GM18951 (cell line): ENCODE data around the gene NADK.

ENCODE experiments used
- POLR2A ChIP-seq: IDR thresholded peaks from 4 replicates; pipeline ENCODE4 v1.6.1; 2011; ENCODE audit warnings: mild to moderate bottlenecking; ENCODE audit not compliant: insufficient read length, insufficient read depth; ENCODE audit errors: extremely low read depth
- in situ Hi-C: fragments of 300-500 bp; cut with MboI; formaldehyde crosslinking; loops from one replicate; pipeline ENCODE4 v1.12.0; 2022; ENCODE audit warnings: low sequenced_read_pairs, mixed read lengths, inconsistent platforms; ENCODE audit not compliant: unreplicated experiment

The NADK gene

GRCh38 chr1:1780598-1781525, 2.6 kb upstream of the NADK start:
- no peak for TF ChIP-seq POLR2A
- in situ Hi-C loops: no loop called here

GRCh38 chr1:1779691-1780597, 1.7 kb upstream of the NADK start:
- in situ Hi-C loops: no loop called here
- TF ChIP-seq POLR2A: peak; percentile 66

- in situ Hi-C loops: no loop called here
- TF ChIP-seq POLR2A: no peak
Measured at GRCh38 chr1:1779320-1779675, 1.0 kb upstream of the NADK start.

GRCh38 chr1:1778663-1779319, 521 bp upstream of the NADK start:
- in situ Hi-C loops: no loop called here
- peak; percentile 39 for TF ChIP-seq POLR2A

- no peak for TF ChIP-seq POLR2A
- in situ Hi-C loops: no loop called here
Measured at GRCh38 chr1:1777583-1777899, 729 bp downstream of the NADK start.

- in situ Hi-C loops: no loop called here
- TF ChIP-seq POLR2A: no peak
Measured at GRCh38 chr1:1776672-1777582, 1.3 kb downstream of the NADK start.

- in situ Hi-C loops: no loop called here
- TF ChIP-seq POLR2A: no peak
Measured at GRCh38 chr1:1775327-1776226, 2.7 kb downstream of the NADK start.

GRCh38 chr1:1773874-1774273, 4.4 kb downstream of the NADK start:
- in situ Hi-C loops: no loop called here

GRCh38 chr1:1771096-1771495, 7.2 kb downstream of the NADK start:
- no peak for TF ChIP-seq POLR2A
- in situ Hi-C loops: no loop called here

More at GRCh38 chr1:1773874-1774273, 4.4 kb downstream of the NADK start:
- TF ChIP-seq POLR2A: no peak

- TF ChIP-seq POLR2A: no peak
- in situ Hi-C loops: no loop called here
Measured at GRCh38 chr1:1770102-1770501, 8.2 kb downstream of the NADK start.

- in situ Hi-C loops: loop anchor here (10.0 kb wide), 1 partner anchor 136 kb away; no protein-coding TSS in a partner anchor
- no peak for TF ChIP-seq POLR2A
Measured at GRCh38 chr1:1768249-1768992, 9.8 kb downstream of the NADK start.
